ENCODE data around the gene PRKAG1.

Gene PRKAG1

DNA sequence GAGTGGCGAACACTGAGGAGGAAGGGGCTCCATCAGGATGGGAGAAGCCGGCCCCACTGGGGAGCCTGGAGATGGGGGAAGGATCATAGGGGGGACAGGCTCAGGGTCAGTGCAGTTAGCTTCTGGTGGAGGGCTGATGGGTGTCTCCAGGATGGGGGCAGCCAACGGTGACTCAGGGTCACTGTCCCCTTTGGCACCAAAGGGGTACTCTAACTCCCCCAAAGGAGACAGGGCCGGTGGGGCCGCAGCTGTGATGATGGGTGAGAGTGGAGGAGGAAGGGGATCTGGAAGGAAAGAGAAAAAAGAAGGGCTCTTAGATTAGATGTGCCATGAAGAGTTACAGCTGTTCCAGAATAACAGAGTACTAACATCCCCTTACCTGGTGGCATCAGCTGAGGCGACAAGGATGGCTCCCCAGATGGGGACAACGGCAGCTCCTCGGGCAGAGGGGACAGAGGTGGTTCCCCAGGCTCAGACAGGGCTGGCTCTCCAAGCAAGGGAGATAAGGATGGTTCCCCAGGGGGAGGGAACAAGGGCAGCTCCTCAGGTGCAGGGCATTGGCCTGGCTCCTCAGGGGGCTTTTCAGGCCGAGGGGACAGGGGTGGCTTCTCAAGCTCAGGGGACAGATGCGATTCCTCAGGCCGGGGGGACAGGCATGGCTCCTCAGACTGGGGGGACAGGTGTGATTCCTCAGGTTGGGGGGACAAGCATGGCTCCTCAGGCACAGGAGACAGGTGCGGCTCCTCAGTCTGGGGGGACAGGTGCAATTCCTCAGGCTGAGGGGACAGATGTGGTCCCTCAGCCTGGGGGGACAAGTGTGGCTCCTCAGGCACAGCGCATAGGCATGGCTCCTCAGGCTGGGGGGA, 32.2 kb upstream of the PRKAG1 start:
- Histone ChIP-seq H3K4me3 (IDR thresholded peaks at IDR 0.05; ENCODE audit: insufficient read depth, low read depth, low read length) (no peak overlapping the region), H3K4me2 (no peak overlapping the region), H4K20me1 (ENCODE audit: insufficient read depth) (peaks cover 6% of the 10 kb centered on the region), H3K4me1 (ENCODE audit: low read depth, poor library complexity, severe bottlenecking) (peaks cover 3% of the 10 kb centered on the region), H3K36me3 (ENCODE audit: insufficient read depth) (peaks cover 21% of the 10 kb centered on the region; the same call in 1 of the 2 replicates), H3K9ac (no peak overlapping the region), H3K27ac (no peak overlapping the region), H2AFZ (ENCODE audit: low read depth) (no peak overlapping the region), H3K79me2 (ENCODE audit: insufficient read depth, low read depth) (peaks cover 13% of the 10 kb centered on the region; the same call in 1 of the 2 replicates), H3K27me3 (ENCODE audit: insufficient read depth, low read depth) (no peaks in the 10 kb centered on the region)
- TF ChIP-seq, protein P1, sequence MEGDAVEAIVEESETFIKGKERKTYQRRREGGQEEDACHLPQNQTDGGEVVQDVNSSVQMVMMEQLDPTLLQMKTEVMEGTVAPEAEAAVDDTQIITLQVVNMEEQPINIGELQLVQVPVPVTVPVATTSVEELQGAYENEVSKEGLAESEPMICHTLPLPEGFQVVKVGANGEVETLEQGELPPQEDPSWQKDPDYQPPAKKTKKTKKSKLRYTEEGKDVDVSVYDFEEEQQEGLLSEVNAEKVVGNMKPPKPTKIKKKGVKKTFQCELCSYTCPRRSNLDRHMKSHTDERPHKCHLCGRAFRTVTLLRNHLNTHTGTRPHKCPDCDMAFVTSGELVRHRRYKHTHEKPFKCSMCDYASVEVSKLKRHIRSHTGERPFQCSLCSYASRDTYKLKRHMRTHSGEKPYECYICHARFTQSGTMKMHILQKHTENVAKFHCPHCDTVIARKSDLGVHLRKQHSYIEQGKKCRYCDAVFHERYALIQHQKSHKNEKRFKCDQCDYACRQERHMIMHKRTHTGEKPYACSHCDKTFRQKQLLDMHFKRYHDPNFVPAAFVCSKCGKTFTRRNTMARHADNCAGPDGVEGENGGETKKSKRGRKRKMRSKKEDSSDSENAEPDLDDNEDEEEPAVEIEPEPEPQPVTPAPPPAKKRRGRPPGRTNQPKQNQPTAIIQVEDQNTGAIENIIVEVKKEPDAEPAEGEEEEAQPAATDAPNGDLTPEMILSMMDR (conservative IDR thresholded peaks at IDR 0.05; ENCODE audit: low read depth, low read length), result no peak

DNA sequence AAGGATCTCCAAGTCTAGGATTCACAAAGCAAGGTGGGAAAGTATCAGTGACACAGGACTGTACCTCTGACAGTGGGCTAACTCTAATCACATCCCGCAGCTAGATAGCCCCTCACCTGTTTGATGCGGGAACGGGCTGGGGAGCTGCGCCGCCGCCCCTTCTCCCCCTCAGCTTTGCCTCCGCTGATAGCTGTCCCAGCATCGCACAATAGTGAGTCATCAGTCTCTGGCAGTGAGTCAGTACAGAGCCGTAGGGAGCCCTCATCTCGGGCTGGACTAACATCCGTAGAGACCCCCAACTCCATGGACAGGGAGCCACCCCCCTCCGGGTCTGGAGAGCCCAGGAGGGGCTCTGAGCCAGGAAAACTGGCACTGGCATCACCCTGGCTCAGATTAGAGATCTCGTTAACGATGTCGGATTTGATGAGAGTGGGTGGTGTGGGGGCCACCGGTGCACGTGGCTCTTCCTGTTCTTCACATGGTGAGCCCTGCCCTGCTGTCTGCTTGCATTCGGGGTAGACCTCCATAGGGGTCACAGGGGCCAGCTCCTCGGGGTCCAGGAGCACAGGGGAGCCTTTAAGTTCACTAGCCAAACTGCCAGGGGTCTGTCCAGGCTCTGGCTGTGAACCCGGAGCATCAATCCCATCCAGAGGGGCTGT, 31.1 kb upstream of the PRKAG1 start:
- Histone ChIP-seq H3K4me3 (IDR thresholded peaks at IDR 0.05; ENCODE audit: insufficient read depth, low read depth, low read length) (no peak overlapping the region), H3K36me3 (ENCODE audit: insufficient read depth) (peaks cover 21% of the 10 kb centered on the region; the same call in 1 of the 2 replicates), H2AFZ (ENCODE audit: low read depth) (no peak overlapping the region), H3K27ac (no peak overlapping the region), H3K9ac (no peak overlapping the region), H4K20me1 (ENCODE audit: insufficient read depth) (no peaks in the 10 kb centered on the region), H3K4me2 (no peak overlapping the region), H3K4me1 (ENCODE audit: low read depth, poor library complexity, severe bottlenecking) (no peaks in the 10 kb centered on the region), H3K79me2 (ENCODE audit: insufficient read depth, low read depth) (peaks cover 3% of the 10 kb centered on the region; the same call in 1 of the 2 replicates), H3K27me3 (ENCODE audit: insufficient read depth, low read depth) (no peaks in the 10 kb centered on the region)
- TF ChIP-seq, protein P1 (conservative IDR thresholded peaks at IDR 0.05; ENCODE audit: low read depth, low read length), result no peak

DNA sequence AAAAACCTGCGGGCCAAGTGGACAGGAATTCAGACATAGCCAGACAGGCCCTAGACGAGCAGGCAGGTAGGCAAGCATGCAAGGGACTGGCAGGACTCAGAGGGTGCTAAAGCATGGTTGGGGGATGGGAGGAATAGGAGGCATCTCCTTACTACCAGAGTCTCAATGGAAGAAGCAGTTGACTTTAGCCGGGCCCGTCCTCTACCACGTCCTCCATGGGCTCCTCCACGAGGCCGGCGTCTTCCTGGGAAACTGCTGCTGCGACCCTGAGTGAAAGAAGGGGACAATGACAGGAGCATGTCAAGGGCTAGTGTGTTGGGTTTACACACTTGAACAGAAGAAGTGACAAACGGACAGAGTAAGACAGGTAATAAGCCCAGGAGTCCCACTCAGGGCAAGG, 30.4 kb upstream of the PRKAG1 start:
- peaks cover 21% of the 10 kb centered on the region; the same call in 1 of the 2 replicates for H3K36me3 ChIP-seq (ENCODE audit: insufficient read depth)
- no peak overlapping the region for H3K4me3 ChIP-seq (IDR thresholded peaks at IDR 0.05; ENCODE audit: insufficient read depth, low read depth, low read length)

DNA sequence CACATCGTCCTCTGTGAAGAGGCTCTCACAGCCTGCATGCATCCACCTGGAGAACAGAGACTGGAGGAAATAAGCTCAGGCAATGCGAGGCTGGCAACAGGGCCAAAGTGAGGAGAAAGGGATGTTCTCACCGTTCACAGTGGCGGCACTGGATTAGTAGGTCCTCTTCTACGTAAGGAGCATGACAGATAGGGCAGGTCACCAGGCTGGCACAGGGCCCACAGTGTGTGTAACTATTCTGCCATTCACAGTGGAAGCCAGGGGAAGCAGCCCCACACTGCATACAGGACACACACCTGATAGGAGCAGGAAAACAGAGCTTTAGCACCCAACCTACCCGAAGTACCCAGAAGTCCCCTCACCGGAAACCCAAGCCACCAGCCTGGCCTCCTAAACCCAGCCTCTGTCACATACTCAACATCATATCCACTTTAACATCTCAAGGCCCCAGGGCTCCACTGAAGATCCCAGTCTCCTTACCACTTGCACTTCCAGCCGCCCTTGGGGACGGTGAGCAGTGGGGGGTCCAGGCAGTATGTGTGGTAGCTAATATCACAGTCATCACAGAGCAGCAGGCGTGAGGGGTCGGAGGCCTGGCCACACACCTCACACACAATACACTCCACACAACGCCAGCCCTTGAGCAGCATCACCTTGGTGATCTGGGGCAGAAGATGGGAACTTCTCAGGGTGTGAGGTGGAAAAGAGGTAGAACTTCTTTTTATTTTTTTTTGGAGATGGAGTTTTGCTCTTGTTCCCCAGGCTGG, 27.7 kb upstream of the PRKAG1 start:
- H3K9ac ChIP-seq, result no peak overlapping the region
- no peak overlapping the region for H3K27ac ChIP-seq
- peaks cover 20% of the 10 kb centered on the region; the same call in 1 of the 2 replicates for H3K36me3 ChIP-seq (ENCODE audit: insufficient read depth)
- no peak overlapping the region for H3K4me2 ChIP-seq
- H4K20me1 ChIP-seq (ENCODE audit: insufficient read depth), result no peaks in the 10 kb centered on the region
- H3K27me3 ChIP-seq (ENCODE audit: insufficient read depth, low read depth), result no peaks in the 10 kb centered on the region
- no peak overlapping the region for H3K4me3 ChIP-seq (IDR thresholded peaks at IDR 0.05; ENCODE audit: insufficient read depth, low read depth, low read length)
- TF ChIP-seq, protein P1 (conservative IDR thresholded peaks at IDR 0.05; ENCODE audit: low read depth, low read length), result no peak
- H3K4me1 ChIP-seq (ENCODE audit: low read depth, poor library complexity, severe bottlenecking), result no peaks in the 10 kb centered on the region
- no peak overlapping the region for H2AFZ ChIP-seq (ENCODE audit: low read depth)
- no peaks in the 10 kb centered on the region for H3K79me2 ChIP-seq (ENCODE audit: insufficient read depth, low read depth)

More for the DNA sequence above, 30.4 kb upstream of the PRKAG1 start:
- Histone ChIP-seq H3K9ac (no peak overlapping the region), H3K4me1 (ENCODE audit: low read depth, poor library complexity, severe bottlenecking) (no peaks in the 10 kb centered on the region), H3K27ac (no peak overlapping the region), H4K20me1 (ENCODE audit: insufficient read depth) (no peaks in the 10 kb centered on the region), H2AFZ (ENCODE audit: low read depth) (no peak overlapping the region), H3K79me2 (ENCODE audit: insufficient read depth, low read depth) (no peaks in the 10 kb centered on the region; the same call in 1 of the 2 replicates), H3K4me2 (no peak overlapping the region), H3K27me3 (ENCODE audit: insufficient read depth, low read depth) (no peaks in the 10 kb centered on the region)
- TF ChIP-seq, protein P1 (conservative IDR thresholded peaks at IDR 0.05; ENCODE audit: low read depth, low read length), result no peak

Measured in KMS-11 (cell line).